CD4-positive, alpha-beta T cell treated with Interleukin-4 for 4 hours (primary cell): ENCODE results near the gene CYP8B1.

Source experiments
- DNase-seq: peaks from one replicate; pipeline ENCODE4 v3.0.0-alpha.2; 2020

Gene CYP8B1

GRCh38 chr3:42851228-42851834 lies 24.3 kb downstream of the CYP8B1 start:
- no peak for DNase-seq

GRCh38 chr3:42850263-42850662 lies 25.4 kb downstream of the CYP8B1 start:
- DNase-seq, result no peak

DNA sequence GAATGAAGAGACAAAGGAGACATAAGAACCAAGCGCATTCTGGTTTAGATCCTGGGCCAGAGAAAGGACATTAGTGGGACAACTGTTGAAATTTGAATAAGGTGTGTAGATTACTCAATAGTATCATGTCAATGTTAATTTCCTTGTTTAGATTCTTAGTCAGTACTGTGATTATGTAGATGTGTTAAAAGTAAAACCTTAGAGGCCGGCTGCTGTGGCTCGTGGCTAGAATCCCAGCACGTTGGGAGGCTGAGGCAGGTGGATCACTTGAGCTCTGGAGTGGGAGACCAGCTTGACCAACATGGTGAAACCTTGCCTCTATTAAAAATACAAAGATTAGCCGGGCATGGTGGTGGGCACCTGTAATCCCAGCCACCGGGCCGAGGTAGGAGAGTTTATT lies 26.7 kb downstream of the CYP8B1 start:
- no peak for DNase-seq

DNA sequence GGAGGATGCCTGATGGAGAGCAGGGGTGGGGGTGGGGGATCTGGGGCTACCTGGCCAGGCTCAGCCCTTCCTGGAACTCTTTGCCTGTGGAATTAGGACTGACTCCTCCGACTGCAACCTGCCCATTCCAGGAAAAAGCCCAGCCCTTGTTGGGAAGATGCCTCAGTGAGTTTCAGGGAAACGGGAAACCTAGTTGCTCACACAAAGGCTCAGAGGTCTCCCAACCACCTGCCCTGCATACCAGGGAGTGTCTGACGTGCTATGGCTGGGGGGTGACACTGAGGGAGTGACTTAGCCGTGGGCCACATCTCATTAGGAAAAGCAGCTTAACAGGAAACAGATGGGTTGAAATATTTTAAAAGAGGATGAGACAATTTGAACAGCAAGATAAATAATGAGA lies 27.9 kb downstream of the CYP8B1 start:
- DNase-seq, result no peak

- DNase-seq, result peak; percentile 8
Observed at GRCh38 chr3:42846685-42847522, 28.8 kb downstream of the CYP8B1 start.

DNA sequence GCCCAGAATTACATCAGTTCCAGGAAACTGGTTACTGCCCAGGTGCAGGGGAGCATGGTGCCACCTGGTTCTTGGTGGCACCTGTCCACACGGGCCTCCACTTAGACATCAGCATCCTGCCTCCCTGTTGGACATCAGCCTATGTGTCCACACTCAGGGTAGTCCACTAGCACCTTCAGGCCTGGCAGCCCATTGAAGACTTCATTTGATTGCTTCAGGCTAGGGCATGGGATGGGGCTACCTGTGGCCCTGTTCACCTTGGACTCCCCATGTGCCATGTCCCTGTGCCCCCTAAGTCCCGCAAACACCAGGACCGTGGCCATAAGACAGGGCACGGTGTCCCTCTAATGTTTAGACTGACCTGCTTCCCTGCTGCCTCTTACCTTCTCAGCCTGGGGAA lies 30.9 kb downstream of the CYP8B1 start:
- DNase-seq, result no peak

- no peak for DNase-seq
Observed at GRCh38 chr3:42844412-42844713, 31.3 kb downstream of the CYP8B1 start.

GRCh38 chr3:42843713-42844411 lies 31.8 kb downstream of the CYP8B1 start:
- no peak for DNase-seq

GRCh38 chr3:42841332-42841731 lies 34.3 kb downstream of the CYP8B1 start:
- no peak for DNase-seq

DNA sequence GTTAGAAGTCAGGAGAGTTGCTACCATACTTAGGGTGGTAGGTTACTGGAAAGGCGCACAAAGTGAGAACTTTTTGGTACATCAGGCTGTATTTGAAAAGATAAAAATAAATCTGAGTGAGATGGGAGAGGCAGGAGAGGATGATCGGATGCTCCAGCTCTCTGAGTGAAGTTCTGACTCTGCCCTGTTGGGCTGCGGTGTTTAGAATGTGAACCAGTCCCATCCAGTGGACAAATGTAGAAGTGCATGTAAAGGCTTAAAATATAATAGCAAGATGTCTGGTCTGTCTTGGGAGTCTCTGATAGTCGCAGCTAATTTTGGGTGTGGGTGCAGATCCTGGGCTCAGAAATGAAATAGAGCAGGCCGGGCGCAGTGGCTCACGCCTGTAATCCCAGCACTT lies 36.1 kb downstream of the CYP8B1 start:
- DNase-seq, result peak; percentile 32

DNA sequence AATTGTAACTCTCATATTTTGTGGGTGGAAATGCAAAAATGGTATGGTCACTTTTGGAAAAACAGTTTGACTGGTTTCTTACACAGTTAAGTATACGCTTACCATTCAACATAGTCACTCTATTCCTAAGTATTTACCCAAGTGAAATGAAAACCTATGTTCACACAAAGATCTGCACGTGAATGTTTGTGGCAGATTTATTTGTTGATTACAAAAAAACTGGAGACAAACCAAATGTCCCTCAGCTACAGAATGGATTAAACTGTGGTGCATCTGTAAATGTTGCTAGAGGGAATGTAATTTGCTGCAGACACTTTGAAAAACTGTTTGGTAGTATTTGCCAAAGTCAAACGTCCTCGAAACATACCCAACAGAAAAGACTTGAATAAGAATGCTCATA lies 37.1 kb downstream of the CYP8B1 start:
- DNase-seq, result no peak

DNA sequence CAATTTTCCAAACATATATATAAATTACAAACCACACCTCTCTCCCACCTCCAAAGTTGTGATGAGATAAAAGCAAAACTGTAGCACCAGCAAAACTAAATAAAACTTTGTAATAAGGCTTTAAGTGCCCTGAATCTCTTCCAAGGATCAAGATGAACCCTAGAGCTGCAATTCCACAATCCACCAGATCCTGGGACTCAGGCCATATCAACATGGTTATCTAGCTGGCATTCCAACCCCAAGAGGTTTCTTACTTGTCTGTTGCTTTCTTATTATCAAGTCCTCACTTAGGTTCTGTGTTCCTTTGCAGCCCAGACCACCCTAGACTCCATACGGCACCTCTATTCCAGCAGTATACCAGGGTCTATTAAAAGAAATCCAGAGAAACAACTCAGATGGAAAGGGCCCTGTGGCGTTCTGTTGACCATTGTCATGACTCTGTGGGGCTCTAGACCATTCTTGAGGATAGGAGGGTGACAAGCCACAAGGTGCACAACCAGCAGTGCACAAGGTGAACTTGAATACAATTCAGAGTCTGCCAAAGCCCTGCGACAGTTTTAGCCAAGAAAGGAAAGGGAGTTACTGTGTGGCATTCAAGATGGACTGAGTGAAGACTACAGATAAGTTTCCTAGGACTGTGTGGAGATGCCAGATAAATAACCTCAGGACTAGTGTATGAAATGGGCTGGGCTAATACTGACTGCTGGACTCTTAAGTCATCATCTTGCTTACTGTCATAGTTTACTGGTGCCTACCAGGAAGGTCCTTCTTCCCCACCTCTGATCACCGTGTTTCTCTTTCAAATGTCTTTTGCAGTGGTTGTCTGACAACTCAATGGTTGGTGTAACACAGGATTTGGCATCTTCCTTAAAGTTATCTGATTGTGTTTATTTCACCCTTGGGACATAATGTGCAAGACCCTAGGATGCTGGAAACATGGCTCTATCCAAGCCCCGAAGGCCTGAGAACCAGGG lies 39.2 kb downstream of the CYP8B1 start:
- no peak for DNase-seq

GRCh38 chr3:42831321-42831713 lies 44.4 kb downstream of the CYP8B1 start:
- peak; percentile 73 for DNase-seq

- no peak for DNase-seq
Observed at GRCh38 chr3:42830437-42831320, 45.0 kb downstream of the CYP8B1 start.

- DNase-seq, result no peak
Observed at GRCh38 chr3:42829628-42830436, 45.8 kb downstream of the CYP8B1 start.

GRCh38 chr3:42829083-42829627 lies 46.5 kb downstream of the CYP8B1 start:
- DNase-seq, result no peak

DNA sequence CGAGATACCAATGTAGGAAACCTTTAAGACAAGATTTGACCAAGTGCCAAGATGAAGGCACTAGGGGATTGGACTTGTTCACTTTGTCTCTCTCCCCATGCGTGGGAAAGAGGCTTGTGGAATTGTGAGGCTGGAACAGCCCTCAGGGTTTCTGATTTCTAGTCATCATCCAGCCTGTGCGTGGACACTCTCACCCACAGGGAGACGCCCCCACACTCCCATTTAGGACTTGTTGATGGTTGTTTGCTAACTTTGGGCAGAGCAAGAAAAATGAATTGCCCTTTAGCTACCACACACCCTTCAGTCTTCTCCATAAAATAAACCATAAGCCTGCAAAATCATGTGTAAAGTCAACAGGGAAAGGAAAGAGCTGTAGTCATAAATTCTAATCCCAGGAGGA lies 48.0 kb downstream of the CYP8B1 start:
- DNase-seq, result no peak

DNA sequence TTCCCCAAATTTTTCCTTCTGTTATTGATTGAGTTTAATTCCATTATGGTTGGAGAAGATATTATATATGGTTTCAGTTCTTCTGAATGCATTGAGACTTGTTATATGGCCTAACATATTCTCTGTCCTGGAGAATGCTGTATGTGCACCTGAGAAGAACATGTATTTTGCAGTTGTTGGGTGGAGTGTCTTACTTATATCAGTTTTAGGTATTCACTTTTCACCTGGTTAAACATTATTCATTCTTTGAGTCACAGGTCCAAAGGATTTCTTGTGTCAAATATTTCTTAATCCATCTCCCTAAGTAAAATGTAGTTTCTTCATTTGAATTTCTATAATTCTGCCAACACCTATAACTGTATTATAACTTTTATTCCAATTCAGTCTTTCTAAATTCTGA lies 48.7 kb downstream of the CYP8B1 start:
- no peak for DNase-seq

- DNase-seq, result no peak
Observed at GRCh38 chr3:42826141-42826540, 49.5 kb downstream of the CYP8B1 start.

- no peak for DNase-seq
Observed at GRCh38 chr3:42823351-42823750, 52.3 kb downstream of the CYP8B1 start.

GRCh38 chr3:42822828-42823227 lies 52.9 kb downstream of the CYP8B1 start:
- no peak for DNase-seq
